ENCODE measurements around the gene ABCC1. TPM values are rescaled to one million over a fixed set of nuclear protein-coding genes. Genes with fewer than 3 reads are reported as not detected.
"Not testable (repeated sequence)": the region's sequence is repeated elsewhere in the genome, so short reads cannot be mapped to it uniquely, and the experiment has no call there.

ABCC1 gene
- total RNA-seq, 1 experiment from 2014 or later = 14.6 TPM

GRCh38 chr16:15946257-15947044, 3.0 kb upstream of the ABCC1 start:
- peak; percentile 49 for DNase-seq (ENCODE audit: low spot score)

- no peak for DNase-seq (ENCODE audit: low spot score)
Observed at GRCh38 chr16:15947983-15948509, 1.4 kb upstream of the ABCC1 start.

GRCh38 chr16:15948532-15949209, 745 bp upstream of the ABCC1 start:
- no peak for DNase-seq (ENCODE audit: low spot score)

GRCh38 chr16:15950161-15950854, 892 bp downstream of the ABCC1 start:
- DNase-seq (ENCODE audit: low spot score) = peak; percentile 47

GRCh38 chr16:15950869-15951268, 1.5 kb downstream of the ABCC1 start:
- DNase-seq (ENCODE audit: low spot score) = no peak

GRCh38 chr16:15951852-15952251, 2.4 kb downstream of the ABCC1 start:
- DNase-seq (ENCODE audit: low spot score) = no peak

GRCh38 chr16:15952265-15952711, 2.9 kb downstream of the ABCC1 start:
- no peak for DNase-seq (ENCODE audit: low spot score)

- no peak for DNase-seq (ENCODE audit: low spot score)
Observed at GRCh38 chr16:15953477-15953876, 4.1 kb downstream of the ABCC1 start.

GRCh38 chr16:15953929-15954813, 4.8 kb downstream of the ABCC1 start:
- DNase-seq (ENCODE audit: low spot score) = no peak

GRCh38 chr16:15954814-15955151, 5.4 kb downstream of the ABCC1 start:
- DNase-seq (ENCODE audit: low spot score) = no peak

- no peak for DNase-seq (ENCODE audit: low spot score)
Observed at GRCh38 chr16:15955425-15955824, 6.0 kb downstream of the ABCC1 start.

GRCh38 chr16:15956106-15956505, 6.7 kb downstream of the ABCC1 start:
- DNase-seq (ENCODE audit: low spot score) = not testable (repeated sequence)

- no peak for DNase-seq (ENCODE audit: low spot score)
Observed at GRCh38 chr16:15958703-15959348, 9.4 kb downstream of the ABCC1 start.

- DNase-seq (ENCODE audit: low spot score) = no peak
Observed at GRCh38 chr16:15960124-15960971, 10.9 kb downstream of the ABCC1 start.

GRCh38 chr16:15961060-15961511, 11.7 kb downstream of the ABCC1 start:
- no peak for DNase-seq (ENCODE audit: low spot score)

GRCh38 chr16:15961571-15962090, 12.2 kb downstream of the ABCC1 start:
- DNase-seq (ENCODE audit: low spot score) = no peak

- no peak for DNase-seq (ENCODE audit: low spot score)
Observed at GRCh38 chr16:15963307-15963910, 14.0 kb downstream of the ABCC1 start.

GRCh38 chr16:15966420-15966819, 17.0 kb downstream of the ABCC1 start:
- DNase-seq (ENCODE audit: low spot score) = no peak

Data from A172 (cell line).